NOMO-1 (cell line): ENCODE results near the gene CAMK2D.
"Not testable (repeated sequence)": the region's sequence is repeated elsewhere in the genome, so short reads cannot be mapped to it uniquely, and the experiment has no call there.

Source experiments
- DNase-seq, 2 experiments: peaks; one replicate each; lab custom pipeline; 2025; ENCODE audit not compliant: unreplicated experiment in 2 of 2; lab: John Stamatoyannopoulos, UW

Gene CAMK2D

GRCh38 chr4:113687067-113687718, 74.3 kb downstream of the CAMK2D start:
- DNase-seq, result peak in 1 of 2 experiments; percentile 37

GRCh38 chr4:113685157-113685556, 76.4 kb downstream of the CAMK2D start:
- DNase-seq, result not testable (repeated sequence)

GRCh38 chr4:113684534-113685091, 76.9 kb downstream of the CAMK2D start:
- DNase-seq, result no peak

- DNase-seq, result no peak
These were observed 78.6 kb downstream of the CAMK2D start for GRCh38 chr4:113682730-113683537.

- DNase-seq, result no peak
These were observed 82.9 kb downstream of the CAMK2D start for GRCh38 chr4:113678641-113679040.

DNA sequence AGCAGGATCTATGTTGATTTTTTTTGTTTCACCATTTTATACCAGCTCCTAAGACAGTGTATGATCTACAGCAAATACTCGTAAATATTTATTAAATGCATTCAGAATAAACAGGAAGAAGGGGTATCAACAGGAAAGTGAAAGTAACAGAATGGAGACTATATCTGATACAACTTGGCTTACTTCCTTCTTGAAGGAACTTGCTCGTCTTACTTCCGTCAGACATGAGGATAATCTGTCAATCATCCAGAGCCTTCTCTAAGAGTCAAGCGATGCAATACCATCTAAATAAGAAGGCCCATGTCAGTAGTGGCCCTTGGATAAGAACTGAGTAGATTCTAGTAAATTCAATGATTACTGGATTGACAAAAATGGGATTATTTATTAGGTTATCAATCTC, 84.2 kb downstream of the CAMK2D start:
- no peak for DNase-seq

- DNase-seq, result no peak
These were observed 85.5 kb downstream of the CAMK2D start for GRCh38 chr4:113675731-113676697.

- no peak for DNase-seq
These were observed 86.8 kb downstream of the CAMK2D start for GRCh38 chr4:113674733-113675132.

GRCh38 chr4:113674251-113674650, 87.3 kb downstream of the CAMK2D start:
- DNase-seq, result peak in 1 of 2 experiments; percentile 10

- DNase-seq, result peak in 1 of 2 experiments; percentile 8
These were observed 88.1 kb downstream of the CAMK2D start for GRCh38 chr4:113673450-113673849.

GRCh38 chr4:113666386-113667114, 95.0 kb downstream of the CAMK2D start:
- no peak for DNase-seq

DNA sequence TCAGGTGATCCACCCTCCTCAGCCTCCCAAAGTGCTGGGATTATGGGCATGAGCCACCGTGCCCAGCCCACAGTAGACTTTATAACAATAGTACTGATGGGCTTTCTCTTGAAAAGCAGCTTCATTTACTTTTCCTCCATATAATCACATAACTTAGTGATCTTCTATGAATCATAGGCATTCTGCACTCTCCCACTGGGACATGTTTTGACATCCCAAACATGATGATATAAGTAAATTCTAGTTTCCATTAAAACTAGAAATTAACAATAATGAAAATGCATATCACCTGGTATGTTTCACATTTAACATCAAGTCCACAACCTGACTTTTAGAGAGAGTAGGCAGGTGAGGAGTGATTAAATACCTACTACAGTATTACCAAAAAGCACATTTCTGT, 96.5 kb downstream of the CAMK2D start:
- DNase-seq, result no peak

GRCh38 chr4:113662581-113662980, 99.0 kb downstream of the CAMK2D start:
- DNase-seq, result no peak

DNA sequence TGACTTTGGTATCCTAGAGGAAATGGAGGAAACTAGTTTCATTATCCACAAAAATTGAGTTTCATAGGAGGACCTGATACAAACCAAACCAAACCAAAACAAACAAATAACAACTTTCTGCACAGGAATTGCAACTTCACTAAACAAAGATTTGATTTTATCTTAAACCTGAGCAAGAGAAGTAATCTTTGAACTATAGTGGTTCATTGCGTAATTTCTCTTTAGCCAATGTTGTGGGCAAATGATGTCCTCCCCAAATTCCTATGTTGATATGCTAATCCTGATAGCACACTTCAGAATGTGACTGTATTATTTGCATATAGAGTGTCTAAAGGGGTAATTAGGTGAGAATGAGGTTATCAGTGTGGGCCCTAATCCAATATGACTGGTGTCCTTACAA, 102.4 kb downstream of the CAMK2D start:
- DNase-seq, result no peak

DNA sequence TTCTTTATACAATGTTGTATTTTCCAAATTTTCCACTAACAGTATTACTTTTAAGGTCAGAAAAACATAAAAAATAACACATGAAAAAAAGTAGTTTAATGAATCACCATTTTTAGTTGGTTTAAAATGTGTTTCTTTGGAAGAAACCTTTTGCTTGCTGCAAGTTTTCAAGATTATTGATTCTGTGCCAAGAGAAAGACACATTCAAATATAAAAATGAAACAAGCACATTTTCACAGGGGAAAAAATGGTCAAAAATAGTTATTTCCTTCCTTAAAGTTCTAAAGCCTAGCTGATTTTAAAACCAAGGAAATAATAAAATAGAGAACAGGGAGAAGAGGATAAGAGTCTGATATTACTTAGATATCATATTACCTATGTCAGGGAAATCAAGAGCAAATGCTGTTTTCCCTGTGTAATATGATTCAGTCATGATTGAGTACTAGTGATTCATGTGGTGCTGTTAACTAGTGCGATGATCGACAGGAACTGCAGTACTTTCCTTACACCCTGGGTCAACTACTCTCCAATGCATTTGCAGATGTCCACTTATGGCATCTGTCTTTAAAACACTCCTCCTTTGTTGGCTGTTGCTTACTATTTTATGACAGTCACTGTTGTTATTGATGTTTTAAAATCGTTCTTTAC, 103.8 kb downstream of the CAMK2D start:
- DNase-seq, result no peak

DNA sequence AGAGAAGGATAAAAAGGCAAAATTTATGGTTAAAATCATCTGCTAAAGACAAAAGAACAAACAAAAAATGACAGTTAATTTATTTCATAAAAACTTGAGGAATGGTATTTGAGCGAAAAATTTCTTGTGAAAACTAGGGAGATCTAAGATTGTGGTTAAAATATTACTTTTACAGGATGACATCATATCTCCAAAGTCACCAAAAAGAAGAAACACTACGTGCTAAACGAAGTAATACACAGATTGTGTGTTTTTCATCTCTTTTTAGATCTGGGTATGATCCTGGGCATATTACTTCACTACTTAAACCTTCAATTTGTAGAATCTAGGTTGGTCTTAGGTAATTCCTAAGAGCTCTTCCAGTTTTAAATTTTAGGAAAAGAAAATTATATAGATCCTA, 107.7 kb downstream of the CAMK2D start:
- DNase-seq, result no peak

GRCh38 chr4:113646442-113646822, 115.1 kb downstream of the CAMK2D start:
- no peak for DNase-seq

GRCh38 chr4:113645771-113646441, 115.6 kb downstream of the CAMK2D start:
- DNase-seq, result no peak

GRCh38 chr4:113645288-113645687, 116.2 kb downstream of the CAMK2D start:
- DNase-seq, result no peak
